ENCODE results near the gene XPO5. TPM values are rescaled to one million over a fixed set of nuclear protein-coding genes. Genes with fewer than 3 reads are reported as not detected.

Gene XPO5
- total and polyA plus RNA-seq, 2 experiments from 2014 or later, result 18.8 to 27.6 TPM

GRCh38 chr6:43506667-43507471 is 69.0 kb downstream of the XPO5 start:
- no peak for TF ChIP-seq EZH2phosphoT487 (IDR thresholded peaks at IDR 0.05; ENCODE audit: insufficient read depth, low read depth)
- no peak for TF ChIP-seq EZH2 (IDR thresholded peaks at IDR 0.05; ENCODE audit: insufficient read depth, poor library complexity, severe bottlenecking)
- Histone ChIP-seq H2AFZ (no peak overlapping the region), H3K9me3 (ENCODE audit: low read depth) (no peaks in the 10 kb centered on the region), H3F3A (ENCODE audit: insufficient read depth) (peaks cover 7% of the 10 kb centered on the region; the same call in 1 of the 2 replicates), H3K36me3 (ENCODE audit: low read depth) (no peaks in the 10 kb centered on the region; the same call in 1 of the 2 replicates), H3K9me2 (ENCODE audit: insufficient read depth) (no peaks in the 10 kb centered on the region), H3K4me3 (no peak overlapping the region), H3K4me1 (ENCODE audit: insufficient read depth) (0 out of 2 replicates have a peak, but pooled peaks cover 2% of the 10 kb centered on the region), H4K20me1 (ENCODE audit: insufficient read depth) (no peaks in the 10 kb centered on the region), H3K27ac (no peak overlapping the region), H3K27me3 (replicated peaks; ENCODE audit: insufficient read depth) (no peaks in the 10 kb centered on the region), H3K4me2 (ENCODE audit: unreplicated experiment) (no peak overlapping the region), H3K9ac (no peak overlapping the region), H3K79me2 (ENCODE audit: insufficient read depth) (no peaks in the 10 kb centered on the region)
- DNase-seq, result peak; percentile 83
- 23 to 25% methylated on average over 14 of the region's 14 CpGs for WGBS, 2 experiments (ENCODE audit: low coverage in 1 of 2, low lambda C conversion rate in 2 of 2, missing lambda C conversion rate in 2 of 2)
- in situ Hi-C loops (cut with MboI), result loop anchor here (10.0 kb wide), 1 partner anchor 52 kb away; the partner anchor contains the start of gene DLK2

DNA sequence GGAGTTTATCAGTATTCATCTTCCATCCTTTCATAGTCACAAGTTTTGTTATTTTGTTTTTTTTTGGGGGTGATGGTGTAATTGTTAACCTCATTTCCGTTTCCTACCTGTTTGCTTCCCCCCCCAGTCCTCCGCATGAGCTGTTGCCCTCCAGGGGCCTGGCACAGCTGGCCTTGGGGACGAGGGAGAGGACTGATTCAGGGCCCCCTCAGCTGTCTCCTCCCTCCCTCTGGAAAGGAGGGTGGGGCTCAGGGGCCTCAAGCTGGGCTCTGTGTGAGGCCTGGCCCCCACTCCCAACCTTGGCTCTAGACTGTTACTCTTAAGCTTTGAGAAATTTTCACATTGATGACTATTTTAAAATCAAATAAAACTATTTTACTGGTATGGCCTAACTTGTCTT is 69.7 kb downstream of the XPO5 start:
- in situ Hi-C loops (cut with MboI), result loop anchor here (10.0 kb wide), 1 partner anchor 51 kb away; the partner anchor contains the start of gene DLK2
- WGBS, 2 experiments (ENCODE audit: low coverage in 1 of 2, low lambda C conversion rate in 2 of 2, missing lambda C conversion rate in 2 of 2), result 78 to 79% methylated on average over 3 of the region's 3 CpGs
- TF ChIP-seq EZH2 (IDR thresholded peaks at IDR 0.05; ENCODE audit: insufficient read depth, poor library complexity, severe bottlenecking), result no peak
- no peak for TF ChIP-seq EZH2phosphoT487 (IDR thresholded peaks at IDR 0.05; ENCODE audit: insufficient read depth, low read depth)

GRCh38 chr6:43505718-43506117 is 70.1 kb downstream of the XPO5 start:
- no peaks in the 10 kb centered on the region for H3K9me3 ChIP-seq (ENCODE audit: low read depth)
- H3K9ac ChIP-seq, result no peak overlapping the region
- H3K4me1 ChIP-seq (ENCODE audit: insufficient read depth), result 0 out of 2 replicates have a peak, but pooled peaks cover 2% of the 10 kb centered on the region
- no peak for TF ChIP-seq EZH2 (IDR thresholded peaks at IDR 0.05; ENCODE audit: insufficient read depth, poor library complexity, severe bottlenecking)
- TF ChIP-seq EZH2phosphoT487 (IDR thresholded peaks at IDR 0.05; ENCODE audit: insufficient read depth, low read depth), result no peak
- H2AFZ ChIP-seq, result no peak overlapping the region
- H3K9me2 ChIP-seq (ENCODE audit: insufficient read depth), result no peaks in the 10 kb centered on the region
- H3K36me3 ChIP-seq (ENCODE audit: low read depth), result no peaks in the 10 kb centered on the region; the same call in 1 of the 2 replicates
- no peak overlapping the region for H3K27ac ChIP-seq
- no peak overlapping the region for H3K4me3 ChIP-seq
- in situ Hi-C loops (cut with MboI), result loop anchor here (10.0 kb wide), 1 partner anchor 51 kb away; the partner anchor contains the start of gene DLK2
- H3F3A ChIP-seq (ENCODE audit: insufficient read depth), result no peaks in the 10 kb centered on the region
- no peak overlapping the region for H3K4me2 ChIP-seq (ENCODE audit: unreplicated experiment)
- WGBS, 2 experiments (ENCODE audit: low coverage in 1 of 2, low lambda C conversion rate in 2 of 2, missing lambda C conversion rate in 2 of 2), result 57 to 62% methylated on average over 6 of the region's 6 CpGs
- no peaks in the 10 kb centered on the region for H4K20me1 ChIP-seq (ENCODE audit: insufficient read depth)
- H3K79me2 ChIP-seq (ENCODE audit: insufficient read depth), result no peaks in the 10 kb centered on the region
- DNase-seq, result no peak
- H3K27me3 ChIP-seq (replicated peaks; ENCODE audit: insufficient read depth), result no peaks in the 10 kb centered on the region

More for the DNA sequence above, 69.7 kb downstream of the XPO5 start:
- no peak overlapping the region for H3K27ac ChIP-seq
- no peak overlapping the region for H2AFZ ChIP-seq
- H3F3A ChIP-seq (ENCODE audit: insufficient read depth), result peaks cover under 1% of the 10 kb centered on the region; the same call in 1 of the 2 replicates
- H3K79me2 ChIP-seq (ENCODE audit: insufficient read depth), result no peaks in the 10 kb centered on the region
- H3K36me3 ChIP-seq (ENCODE audit: low read depth), result no peaks in the 10 kb centered on the region; the same call in 1 of the 2 replicates
- no peaks in the 10 kb centered on the region for H3K9me3 ChIP-seq (ENCODE audit: low read depth)
- H3K9ac ChIP-seq, result no peak overlapping the region
- H3K27me3 ChIP-seq (replicated peaks; ENCODE audit: insufficient read depth), result no peaks in the 10 kb centered on the region
- 0 out of 2 replicates have a peak, but pooled peaks cover 2% of the 10 kb centered on the region for H3K4me1 ChIP-seq (ENCODE audit: insufficient read depth)
- H4K20me1 ChIP-seq (ENCODE audit: insufficient read depth), result no peaks in the 10 kb centered on the region
- DNase-seq, result no peak
- no peaks in the 10 kb centered on the region for H3K9me2 ChIP-seq (ENCODE audit: insufficient read depth)
- no peak overlapping the region for H3K4me2 ChIP-seq (ENCODE audit: unreplicated experiment)
- H3K4me3 ChIP-seq, result no peak overlapping the region

GRCh38 chr6:43504756-43505593 is 70.9 kb downstream of the XPO5 start:
- 87 to 91% methylated on average over 20 to 25 of the region's 26 CpGs for WGBS, 2 experiments (ENCODE audit: low coverage in 1 of 2, low lambda C conversion rate in 2 of 2, missing lambda C conversion rate in 2 of 2)
- H3K9ac ChIP-seq, result no peak overlapping the region
- no peaks in the 10 kb centered on the region for H3K9me3 ChIP-seq (ENCODE audit: low read depth)
- DNase-seq, result no peak
- in situ Hi-C loops (cut with MboI), result loop anchor here (10.0 kb wide), 1 partner anchor 50 kb away; the partner anchor contains the start of gene DLK2
- H4K20me1 ChIP-seq (ENCODE audit: insufficient read depth), result no peaks in the 10 kb centered on the region
- peaks cover 4% of the 10 kb centered on the region; the same call in 1 of the 2 replicates for H3K36me3 ChIP-seq (ENCODE audit: low read depth)
- H3K4me2 ChIP-seq (ENCODE audit: unreplicated experiment), result no peak overlapping the region
- H3F3A ChIP-seq (ENCODE audit: insufficient read depth), result no peaks in the 10 kb centered on the region
- no peak overlapping the region for H3K4me3 ChIP-seq
- H3K27ac ChIP-seq, result no peak overlapping the region
- TF ChIP-seq EZH2phosphoT487 (IDR thresholded peaks at IDR 0.05; ENCODE audit: insufficient read depth, low read depth) (no peak), EZH2 (IDR thresholded peaks at IDR 0.05; ENCODE audit: insufficient read depth, poor library complexity, severe bottlenecking) (no peak)
- no peaks in the 10 kb centered on the region for H3K9me2 ChIP-seq (ENCODE audit: insufficient read depth)
- H3K79me2 ChIP-seq (ENCODE audit: insufficient read depth), result no peaks in the 10 kb centered on the region
- no peaks in the 10 kb centered on the region for H3K27me3 ChIP-seq (replicated peaks; ENCODE audit: insufficient read depth)
- H3K4me1 ChIP-seq (ENCODE audit: insufficient read depth), result 0 out of 2 replicates have a peak, but pooled peaks cover 2% of the 10 kb centered on the region
- H2AFZ ChIP-seq, result no peak overlapping the region

Data from GM23248 (cell line).